ENCODE data around the gene ZNF598.
A peak's percentile ranks its signal among the peaks of the same experiment; 100 is the strongest.

Gene ZNF598

GRCh38 chr16:1991948-1992703 lies 17.5 kb downstream of the ZNF598 start:
- H3K4me1 ChIP-seq (ENCODE audit: control insufficient read depth, insufficient read depth, low read length) = peaks cover 3% of the 10 kb centered on the region
- no peak overlapping the region for H3K4me3 ChIP-seq (ENCODE audit: low read depth, low read length)
- no peak overlapping the region for H3K27ac ChIP-seq (ENCODE audit: extremely low read depth, low read depth, low read length)
- ChIA-PET CTCF (interaction anchor here (3.8 kb wide), 1 partner anchor 11 kb away, joined by 39 read pairs; no protein-coding TSS in a partner anchor), POLR2A (interaction anchor here (0.5 to 1.3 kb wide), 4 partner anchors 8 to 895 kb away, joined by 4 to 7 read pairs (median 6); partner anchors contain the start of genes RPS2 and TRAF7)
- TF ChIP-seq KLF1 (tag by site-specific recombination; IDR thresholded peaks at IDR 0.05) = peak; percentile 61
- 0 out of 2 replicates have a peak, but pooled peaks have one; percentile 20 for TF ChIP-seq KLF8 (tag by site-specific recombination; IDR thresholded peaks at IDR 0.05)
- no peak for TF ChIP-seq PRDM4 (tag by site-specific recombination; IDR thresholded peaks at IDR 0.05)
- peaks cover 0 to 7% of the 10 kb centered on the region in 2 experiments; a peak in 2 of 3 replicates for H3K36me3 ChIP-seq (ENCODE audit: control insufficient read depth in 2 of 2, insufficient read depth in 1 of 2, low read length in 2 of 2)
- H3K9me3 ChIP-seq (ENCODE audit: control insufficient read depth, insufficient read depth, low read depth, low read length) = no peaks in the 10 kb centered on the region

DNA sequence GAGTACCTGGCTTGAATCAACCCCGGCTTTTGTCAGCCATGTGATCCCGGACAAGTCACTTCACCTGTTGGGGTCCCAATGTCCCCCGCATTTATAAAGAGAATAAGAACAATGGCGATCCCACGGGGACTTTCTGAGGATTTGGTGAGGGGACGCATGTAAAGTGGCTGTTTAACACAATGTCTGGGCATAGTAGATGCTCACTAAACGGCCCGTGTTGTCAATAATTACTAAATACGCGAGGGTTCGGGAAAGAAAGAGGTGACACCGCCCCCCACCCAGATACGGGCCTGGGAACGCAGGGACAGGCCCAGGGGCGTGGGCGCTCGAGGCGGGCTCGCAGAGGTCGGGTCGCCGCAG lies 18.1 kb downstream of the ZNF598 start:
- H3K4me1 ChIP-seq (ENCODE audit: control insufficient read depth, insufficient read depth, low read length) = peaks cover 3% of the 10 kb centered on the region
- H3K36me3 ChIP-seq (ENCODE audit: control insufficient read depth in 2 of 2, insufficient read depth in 1 of 2, low read length in 2 of 2) = peaks cover 0 to 7% of the 10 kb centered on the region in 2 experiments; a peak in 2 of 3 replicates
- H3K9me3 ChIP-seq (ENCODE audit: control insufficient read depth, insufficient read depth, low read depth, low read length) = no peaks in the 10 kb centered on the region
- no peak overlapping the region for H3K4me3 ChIP-seq (ENCODE audit: low read depth, low read length)
- no peak for TF ChIP-seq ZBTB48 (tag by site-specific recombination; IDR thresholded peaks at IDR 0.05)
- TF ChIP-seq ZNF664 (tag by site-specific recombination; IDR thresholded peaks at IDR 0.05) = peak; percentile 93
- CTCF ChIA-PET = interaction anchor here (1.6 kb wide), 1 partner anchor 12 kb away, joined by 8 read pairs; no protein-coding TSS in a partner anchor
- no peak overlapping the region for H3K27ac ChIP-seq (ENCODE audit: extremely low read depth, low read depth, low read length)
- POLR2A ChIA-PET = interaction anchor here (0.5 to 1.7 kb wide), 6 partner anchors 9 to 895 kb away, joined by 3 to 7 read pairs (median 6); partner anchors contain the start of genes RPS2 and TRAF7

DNA sequence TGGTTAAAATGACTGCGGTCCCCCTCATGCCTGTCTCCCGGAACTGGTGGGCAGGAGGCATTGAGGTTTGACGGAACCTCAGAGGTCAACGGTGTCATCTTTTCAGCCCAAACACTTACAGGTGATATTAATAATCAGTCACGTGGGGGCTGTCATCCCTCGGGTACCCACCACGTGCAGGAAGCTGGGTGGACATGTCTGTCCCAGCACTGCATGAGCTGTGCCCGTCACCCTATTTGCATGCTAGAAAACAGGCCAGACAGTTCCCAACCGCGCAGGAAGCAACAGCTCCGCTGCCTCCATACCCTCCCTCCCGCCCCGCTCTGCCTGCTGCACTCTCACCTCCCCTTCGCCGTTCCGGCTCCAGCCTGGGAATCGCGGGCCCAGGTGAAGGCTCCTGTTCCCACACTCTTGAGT lies 18.5 kb downstream of the ZNF598 start:
- Histone ChIP-seq H3K4me3 (ENCODE audit: low read depth, low read length) (no peak overlapping the region), H3K36me3 (ENCODE audit: control insufficient read depth in 2 of 2, insufficient read depth in 1 of 2, low read length in 2 of 2) (peaks cover 0 to 12% of the 10 kb centered on the region in 2 experiments; a peak in 1 of 3 replicates), H3K27ac (ENCODE audit: extremely low read depth, low read depth, low read length) (no peak overlapping the region), H3K4me1 (ENCODE audit: control insufficient read depth, insufficient read depth, low read length) (peaks cover 3% of the 10 kb centered on the region), H3K9me3 (ENCODE audit: control insufficient read depth, insufficient read depth, low read depth, low read length) (no peaks in the 10 kb centered on the region)
- no peak for TF ChIP-seq ZBTB20 (tag by site-specific recombination; IDR thresholded peaks at IDR 0.05)
- TF ChIP-seq ZNF354C (tag by site-specific recombination; IDR thresholded peaks at IDR 0.05; ENCODE audit: borderline replicate concordance, low read depth) = no peak
- CTCF ChIA-PET = interaction anchor here (1.6 kb wide), 1 partner anchor 13 kb away, joined by 8 read pairs; no protein-coding TSS in a partner anchor
- POLR2A ChIA-PET = interaction anchor here (0.8 to 1.7 kb wide), 3 partner anchors 9 to 162 kb away, joined by 3 to 6 read pairs (median 4); partner anchors contain the start of gene RPS2

- CTCF ChIA-PET = interaction anchor here (0.6 to 1.6 kb wide), 2 partner anchors 13 to 130 kb away, joined by 3 to 8 read pairs; no protein-coding TSS in a partner anchor
- Histone ChIP-seq H3K36me3 (ENCODE audit: control insufficient read depth in 2 of 2, insufficient read depth in 1 of 2, low read length in 2 of 2) (peaks cover 0 to 18% of the 10 kb centered on the region in 2 experiments; a peak in 1 of 3 replicates), H3K9me3 (ENCODE audit: control insufficient read depth, insufficient read depth, low read depth, low read length) (no peaks in the 10 kb centered on the region), H3K4me3 (ENCODE audit: low read depth, low read length) (peak overlapping the region; percentile 45), H3K4me1 (ENCODE audit: control insufficient read depth, insufficient read depth, low read length) (peaks cover 3% of the 10 kb centered on the region), H3K27ac (ENCODE audit: extremely low read depth, low read depth, low read length) (no peak overlapping the region; the same call in 1 of the 2 replicates)
- POLR2A ChIA-PET = interaction anchor here (0.8 to 1.7 kb wide), 3 partner anchors 19 to 162 kb away, joined by 3 to 8 read pairs (median 6); partner anchors contain the start of genes RPS2 and TBL3
- TF ChIP-seq ZNF777 (tag by site-specific recombination; IDR thresholded peaks at IDR 0.05; ENCODE audit: borderline replicate concordance) (no peak), ZNF366 (tag by site-specific recombination; conservative IDR thresholded peaks at IDR 0.05) (no peak; the same call in 1 of the 2 replicates), ZNF146 (tag by site-specific recombination; IDR thresholded peaks at IDR 0.05) (no peak), ZNF132 (tag by site-specific recombination; IDR thresholded peaks at IDR 0.05; ENCODE audit: borderline replicate concordance) (no peak), MZF1 (tag by site-specific recombination; IDR thresholded peaks at IDR 0.05; ENCODE audit: borderline replicate concordance) (no peak), ZXDB (tag by site-specific recombination; IDR thresholded peaks at IDR 0.05) (peak; percentile 53; the same call in 1 of the 2 replicates), ZNF426 (tag by site-specific recombination; IDR thresholded peaks at IDR 0.05) (no peak), ZNF707 (tag by site-specific recombination; IDR thresholded peaks at IDR 0.05) (no peak), ZNF670 (tag by site-specific recombination; IDR thresholded peaks at IDR 0.05; ENCODE audit: low read depth) (no peak)
- TF ChIP-seq, protein P1, sequence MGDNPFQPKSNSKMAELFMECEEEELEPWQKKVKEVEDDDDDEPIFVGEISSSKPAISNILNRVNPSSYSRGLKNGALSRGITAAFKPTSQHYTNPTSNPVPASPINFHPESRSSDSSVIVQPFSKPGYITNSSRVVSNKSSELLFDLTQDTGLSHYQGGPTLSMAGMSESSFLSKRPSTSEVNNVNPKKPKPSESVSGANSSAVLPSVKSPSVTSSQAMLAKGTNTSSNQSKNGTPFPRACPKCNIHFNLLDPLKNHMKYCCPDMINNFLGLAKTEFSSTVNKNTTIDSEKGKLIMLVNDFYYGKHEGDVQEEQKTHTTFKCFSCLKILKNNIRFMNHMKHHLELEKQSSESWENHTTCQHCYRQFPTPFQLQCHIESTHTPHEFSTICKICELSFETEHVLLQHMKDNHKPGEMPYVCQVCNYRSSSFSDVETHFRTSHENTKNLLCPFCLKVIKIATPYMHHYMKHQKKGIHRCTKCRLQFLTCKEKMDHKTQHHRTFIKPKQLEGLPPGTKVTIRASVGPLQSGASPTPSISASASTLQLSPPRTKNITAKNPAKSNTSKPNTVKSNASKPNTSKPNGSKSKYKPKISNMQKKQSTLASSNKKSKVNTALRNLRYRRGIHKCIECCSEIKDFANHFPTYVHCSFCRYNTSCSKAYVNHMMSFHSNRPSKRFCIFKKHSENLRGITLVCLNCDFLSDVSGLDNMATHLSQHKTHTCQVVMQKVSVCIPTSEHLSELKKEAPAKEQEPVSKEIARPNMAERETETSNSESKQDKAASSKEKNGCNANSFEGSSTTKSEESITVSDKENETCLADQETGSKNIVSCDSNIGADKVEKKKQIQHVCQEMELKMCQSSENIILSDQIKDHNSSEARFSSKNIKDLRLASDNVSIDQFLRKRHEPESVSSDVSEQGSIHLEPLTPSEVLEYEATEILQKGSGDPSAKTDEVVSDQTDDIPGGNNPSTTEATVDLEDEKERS (tag by site-specific recombination; IDR thresholded peaks at IDR 0.05) = no peak
Observed at GRCh38 chr16:1990351-1991134, 19.1 kb downstream of the ZNF598 start.
